HG02763 (cell line): ENCODE results near the gene PBX4.
"Not testable (repeated sequence)": the region's sequence is repeated elsewhere in the genome, so short reads cannot be mapped to it uniquely, and the experiment has no call there.

Experiments
- ATAC-seq: cut with Tn5 transposase; IDR thresholded peaks from one replicate; pipeline ENCODE4 v1.9.1; 2021; ENCODE audit warnings: mild to moderate bottlenecking, moderate library complexity; ENCODE audit not compliant: unreplicated experiment

PBX4 gene, protein sequence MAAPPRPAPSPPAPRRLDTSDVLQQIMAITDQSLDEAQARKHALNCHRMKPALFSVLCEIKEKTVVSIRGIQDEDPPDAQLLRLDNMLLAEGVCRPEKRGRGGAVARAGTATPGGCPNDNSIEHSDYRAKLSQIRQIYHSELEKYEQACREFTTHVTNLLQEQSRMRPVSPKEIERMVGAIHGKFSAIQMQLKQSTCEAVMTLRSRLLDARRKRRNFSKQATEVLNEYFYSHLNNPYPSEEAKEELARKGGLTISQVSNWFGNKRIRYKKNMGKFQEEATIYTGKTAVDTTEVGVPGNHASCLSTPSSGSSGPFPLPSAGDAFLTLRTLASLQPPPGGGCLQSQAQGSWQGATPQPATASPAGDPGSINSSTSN

DNA sequence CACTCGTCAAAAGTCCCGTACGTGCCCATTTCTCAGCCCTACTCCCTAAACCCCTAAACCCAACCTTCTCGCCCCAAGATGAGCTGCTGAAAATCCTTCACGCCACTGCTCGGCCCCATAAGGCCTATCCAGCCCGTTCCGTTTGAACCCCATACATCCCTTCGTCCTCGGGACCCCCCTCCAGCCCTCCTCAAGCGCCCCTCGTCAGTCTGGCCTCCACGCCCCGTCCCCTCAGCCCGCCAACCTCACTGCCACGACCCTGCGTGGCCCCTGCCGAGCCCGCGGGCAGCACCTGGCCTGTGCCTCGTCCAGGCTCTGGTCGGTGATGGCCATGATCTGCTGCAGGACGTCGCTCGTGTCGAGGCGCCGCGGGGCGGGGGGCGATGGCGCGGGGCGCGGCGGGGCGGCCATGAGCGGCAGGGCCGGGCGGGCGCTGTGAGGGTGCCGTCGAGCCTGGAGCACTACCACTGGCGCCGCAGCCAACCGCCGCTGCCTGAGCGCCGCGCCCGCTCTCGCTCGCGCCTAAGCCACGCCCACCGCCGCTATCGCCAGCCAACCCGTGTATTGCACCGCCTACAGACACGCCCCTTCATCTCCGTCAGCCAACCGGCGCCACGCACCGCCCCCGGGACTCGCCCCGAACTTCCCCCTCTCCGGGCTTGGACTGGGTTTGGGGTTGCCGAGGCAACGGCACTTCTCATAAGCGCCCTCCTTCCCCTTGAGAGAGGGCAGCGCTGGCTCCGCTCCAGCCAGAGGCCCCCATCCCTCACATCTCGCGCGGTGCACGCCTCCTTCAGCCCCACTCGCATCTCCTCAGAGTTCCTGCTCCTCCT lies at the start of gene PBX4:
PBX4 (minus strand) TSS at position 469 of the 833 bp plus-strand sequence; CDS start at position 411, 58 bp downstream.
- peak; percentile 89 for ATAC-seq

DNA sequence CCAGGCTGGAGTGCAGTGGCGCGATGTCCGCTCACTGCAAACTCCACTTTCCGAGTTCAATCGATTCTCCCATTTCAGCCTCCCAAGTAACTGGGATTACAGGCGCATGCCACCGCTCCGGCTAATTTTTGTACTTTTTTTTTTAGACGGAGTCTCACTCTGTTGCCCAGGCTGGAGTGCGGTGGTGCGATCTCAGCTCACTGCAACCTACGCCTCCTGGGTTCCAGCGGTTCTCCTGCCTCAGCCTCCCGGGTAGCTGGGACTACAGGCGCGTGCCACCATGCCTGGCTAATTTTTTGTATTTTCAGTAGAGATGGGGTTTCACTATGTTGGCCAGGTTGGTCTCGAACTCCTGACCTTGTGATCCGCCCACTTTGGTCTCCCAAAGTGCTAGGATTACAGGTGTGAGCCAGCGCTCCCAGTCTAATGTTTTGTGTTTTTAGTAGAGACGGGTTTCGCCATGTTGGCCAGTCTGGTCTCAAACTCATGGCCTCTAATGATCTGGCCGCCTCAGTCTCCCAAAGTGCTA lies 47.0 kb upstream of the PBX4 start:
- not testable (repeated sequence) for ATAC-seq

DNA sequence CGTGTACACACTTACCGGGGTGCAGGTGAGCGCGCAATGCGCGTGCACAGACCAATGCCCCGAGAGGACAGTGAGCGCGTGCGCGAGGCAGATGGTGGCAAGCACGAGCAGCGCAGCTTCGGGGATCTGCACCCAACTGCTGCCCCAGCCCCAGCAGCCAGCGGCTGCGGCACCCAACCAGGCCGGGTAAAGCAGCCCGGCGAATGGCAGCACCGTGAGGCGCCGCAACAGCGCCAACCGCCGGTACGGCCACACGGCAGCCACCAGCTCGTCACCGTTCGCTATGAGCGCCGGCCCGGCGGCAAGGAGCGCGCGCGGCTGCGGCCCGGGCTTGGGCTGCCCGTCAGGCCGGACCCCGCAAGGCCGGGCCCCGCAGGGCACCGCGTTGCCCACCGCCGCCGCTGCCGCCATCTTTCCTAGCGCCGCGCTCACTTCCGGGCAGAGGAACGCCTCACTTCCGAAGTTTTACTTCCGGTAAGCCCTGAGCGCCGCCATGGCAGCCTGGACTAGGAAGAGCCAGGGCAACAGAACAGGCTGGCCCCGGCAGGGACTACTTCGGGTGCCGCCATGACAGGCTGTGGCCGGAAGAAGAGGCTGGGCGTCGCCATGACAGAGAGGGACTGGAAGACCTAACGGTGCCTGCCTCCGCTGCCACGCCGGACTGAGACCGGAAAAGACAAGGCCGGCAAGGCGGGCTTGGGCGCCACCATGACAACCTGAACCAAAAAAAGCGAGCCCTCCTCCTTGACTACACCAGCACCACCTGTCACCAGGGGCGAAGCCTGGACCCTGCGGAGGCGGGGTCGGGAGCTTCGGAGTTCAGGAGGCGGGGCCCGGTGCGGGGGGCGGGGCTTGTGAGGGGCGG lies 45.0 kb upstream of the PBX4 start, which contains the start of gene ATP13A1:
ATP13A1 (minus strand) TSS at position 421 of the 865 bp plus-strand sequence; CDS start at position 411, 10 bp downstream.
- ATAC-seq, result peak; percentile 74

DNA sequence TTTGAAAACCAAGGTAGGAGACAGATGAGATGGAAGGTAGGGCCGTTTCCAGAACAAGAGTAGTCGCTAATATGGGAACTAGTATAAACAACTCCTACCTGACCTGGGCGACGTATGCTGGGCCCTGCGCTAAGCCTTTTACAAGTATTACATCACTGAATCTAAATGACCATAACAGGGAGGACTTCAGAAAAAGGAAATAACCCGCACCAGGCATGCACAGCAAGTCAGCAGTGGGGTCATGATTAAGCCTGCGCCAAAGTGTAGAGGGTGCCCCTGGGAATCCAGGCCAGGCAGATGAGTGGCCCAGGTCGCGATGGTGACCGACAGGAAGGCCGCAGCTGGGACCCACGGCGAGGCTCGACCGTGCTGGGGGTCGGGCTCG lies 44.4 kb upstream of the PBX4 start:
- peak; percentile 4 for ATAC-seq

DNA sequence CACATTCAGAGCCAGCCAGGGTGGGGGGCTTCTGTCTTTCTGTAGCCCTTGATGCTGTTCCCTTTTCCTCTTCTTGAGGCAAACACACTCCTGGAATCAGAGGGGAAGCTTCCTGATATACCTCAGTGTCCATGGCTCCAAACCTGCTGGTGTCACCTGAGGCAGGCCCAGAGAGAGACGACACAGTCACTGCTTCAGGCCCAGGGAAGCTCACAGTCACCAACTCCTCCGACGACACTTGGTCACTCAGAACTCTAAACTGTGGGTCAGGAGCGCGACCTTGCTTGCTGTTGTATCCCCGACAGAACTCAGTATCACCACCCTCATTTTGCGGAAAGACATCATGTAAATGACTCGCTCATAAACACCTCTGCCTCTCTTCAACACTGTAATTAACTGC lies 43.9 kb upstream of the PBX4 start:
- no peak for ATAC-seq

DNA sequence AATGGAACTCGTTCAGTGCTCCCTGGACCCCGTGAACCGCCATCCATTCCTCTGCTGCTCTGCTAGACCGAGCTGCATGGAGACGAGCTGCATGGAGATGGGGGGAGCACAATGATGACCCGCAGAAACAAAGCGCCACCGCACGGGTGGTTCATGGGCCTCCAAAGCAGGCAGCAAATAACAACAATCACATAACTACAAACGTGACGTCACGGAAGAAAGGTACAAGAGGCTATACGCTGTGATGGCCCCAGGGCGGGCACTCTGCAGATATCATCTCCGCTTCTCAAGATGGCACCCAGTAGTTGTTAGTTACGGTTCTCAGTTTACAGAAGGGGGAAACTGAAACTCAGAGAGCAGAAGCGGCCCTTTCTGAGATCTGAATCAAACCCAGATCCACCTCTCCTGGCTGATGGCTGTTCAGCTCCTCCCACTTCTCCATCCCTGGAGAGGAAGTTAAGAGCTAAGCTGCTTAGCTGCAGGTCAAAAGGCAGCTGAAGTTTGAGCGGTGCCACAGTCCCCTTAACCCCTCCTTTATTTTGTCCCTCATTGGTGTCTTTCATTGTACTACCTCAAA lies 43.3 kb upstream of the PBX4 start:
- ATAC-seq, result peak; percentile 24

DNA sequence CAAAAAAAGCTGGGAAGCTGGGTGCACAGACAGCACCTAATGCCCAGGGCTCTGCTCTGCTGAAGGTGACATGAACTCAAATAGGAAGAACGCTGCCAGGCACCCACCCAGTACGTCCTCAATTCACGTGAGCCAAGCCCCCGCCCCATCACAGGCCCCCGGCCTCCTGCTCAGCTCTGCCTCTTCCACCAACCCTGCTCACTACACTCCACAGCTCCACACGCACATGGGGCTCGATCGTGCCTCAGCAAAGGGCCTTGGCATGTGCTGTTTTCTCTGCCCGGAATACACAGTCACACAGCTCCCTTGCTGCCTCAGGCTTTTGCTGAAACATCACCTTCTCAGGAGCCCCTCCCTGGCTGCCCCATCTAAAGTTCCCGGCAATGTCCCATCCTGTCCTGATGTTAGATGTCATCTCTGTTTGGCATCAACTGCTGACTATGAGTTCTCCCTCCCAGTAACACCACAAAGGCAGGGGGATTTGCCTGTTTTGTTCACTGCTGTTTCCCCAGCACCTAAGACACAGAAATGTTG lies 42.7 kb upstream of the PBX4 start:
- ATAC-seq, result no peak

DNA sequence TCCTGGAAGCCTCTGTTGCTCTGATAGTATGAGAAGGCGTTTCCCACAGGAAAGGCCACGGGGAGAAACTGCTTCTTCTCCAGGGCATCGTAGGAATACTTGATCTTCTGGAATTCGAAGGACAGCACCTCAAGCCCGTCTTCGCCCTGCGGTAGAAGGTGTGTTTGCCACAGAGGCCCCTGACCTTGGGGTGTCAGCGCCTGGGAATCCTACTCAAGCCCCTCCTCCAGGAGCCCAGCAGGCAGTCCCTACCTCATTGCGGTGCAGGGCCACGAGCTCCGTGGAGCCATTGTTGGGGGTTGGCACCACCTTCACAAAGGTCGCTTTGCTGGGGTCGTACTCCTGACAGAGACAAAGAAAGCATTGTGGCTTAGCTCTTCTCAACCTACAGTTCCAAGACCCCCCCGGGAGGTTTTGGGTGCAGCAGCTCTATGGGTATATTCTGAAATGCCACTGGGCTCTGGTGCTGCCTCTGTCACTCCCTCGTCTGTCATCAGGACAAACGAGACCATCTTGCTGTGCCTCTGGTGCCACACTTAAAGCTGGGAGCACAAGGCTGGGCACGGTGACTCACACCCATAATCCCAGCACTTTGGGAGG lies 41.3 kb upstream of the PBX4 start:
- ATAC-seq, result no peak

DNA sequence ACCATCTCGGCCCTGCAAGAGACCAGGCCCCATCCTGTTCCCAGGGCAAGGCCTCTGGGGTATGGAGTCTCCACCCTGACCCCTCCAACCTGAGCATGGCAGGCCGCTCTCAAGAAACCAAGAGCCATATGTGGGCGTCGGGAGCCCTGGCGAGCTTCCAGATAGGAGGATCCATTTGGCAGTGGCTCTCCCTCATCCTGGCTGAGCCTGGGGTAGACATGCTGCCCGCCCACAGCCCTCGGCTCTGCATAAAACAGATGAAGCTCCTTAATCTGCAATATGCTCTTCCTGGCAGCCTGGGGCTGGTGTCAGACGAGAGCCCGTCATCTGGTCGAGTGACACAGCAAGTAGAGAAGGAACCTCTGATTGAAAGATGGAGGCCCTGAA lies 38.9 kb upstream of the PBX4 start:
- ATAC-seq, result no peak

DNA sequence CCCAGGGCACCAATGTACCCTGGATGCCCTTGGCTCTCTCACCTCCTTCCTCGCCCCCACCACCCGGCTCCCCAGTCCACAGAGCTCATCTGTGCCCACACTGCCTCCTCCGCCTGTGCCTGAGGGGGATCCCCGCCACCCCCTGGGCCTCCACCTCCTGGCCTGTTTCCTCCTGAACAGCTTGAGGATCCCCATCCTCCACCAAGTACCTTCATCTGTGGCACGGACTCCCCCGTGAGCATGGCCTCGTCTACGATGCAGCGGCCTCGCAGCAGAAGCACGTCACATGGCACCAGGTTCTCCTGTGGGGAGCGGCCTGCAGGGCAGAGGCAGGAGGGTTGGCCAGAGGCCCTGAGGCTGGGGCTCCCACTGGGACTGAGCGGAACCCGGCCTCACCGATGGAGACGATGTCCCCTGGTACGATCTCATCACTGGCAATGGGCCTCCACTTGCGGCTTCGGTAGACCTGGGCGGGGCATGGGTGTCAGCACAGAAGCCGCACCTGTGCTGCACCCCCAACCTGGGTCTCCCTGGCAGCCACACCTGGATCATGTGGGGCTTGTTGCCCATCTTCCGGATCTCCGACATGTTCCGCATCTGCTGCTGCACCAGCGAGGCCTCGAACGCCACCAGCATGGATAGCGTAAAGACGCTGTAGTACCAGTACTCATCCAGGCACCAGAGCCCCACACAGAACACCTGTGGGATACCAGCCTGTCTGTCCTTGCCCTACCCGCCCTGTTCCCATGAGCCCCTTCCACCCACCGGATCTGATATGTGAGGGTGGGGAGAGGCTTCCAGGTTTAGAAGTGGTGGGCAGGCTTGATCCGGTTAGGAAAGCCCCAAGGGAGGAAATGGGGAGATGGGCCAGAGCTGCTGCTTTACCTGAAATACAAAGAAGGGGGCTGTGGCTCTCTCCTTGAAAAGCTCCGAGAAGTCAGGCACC lies 38.2 kb upstream of the PBX4 start:
- no peak for ATAC-seq

DNA sequence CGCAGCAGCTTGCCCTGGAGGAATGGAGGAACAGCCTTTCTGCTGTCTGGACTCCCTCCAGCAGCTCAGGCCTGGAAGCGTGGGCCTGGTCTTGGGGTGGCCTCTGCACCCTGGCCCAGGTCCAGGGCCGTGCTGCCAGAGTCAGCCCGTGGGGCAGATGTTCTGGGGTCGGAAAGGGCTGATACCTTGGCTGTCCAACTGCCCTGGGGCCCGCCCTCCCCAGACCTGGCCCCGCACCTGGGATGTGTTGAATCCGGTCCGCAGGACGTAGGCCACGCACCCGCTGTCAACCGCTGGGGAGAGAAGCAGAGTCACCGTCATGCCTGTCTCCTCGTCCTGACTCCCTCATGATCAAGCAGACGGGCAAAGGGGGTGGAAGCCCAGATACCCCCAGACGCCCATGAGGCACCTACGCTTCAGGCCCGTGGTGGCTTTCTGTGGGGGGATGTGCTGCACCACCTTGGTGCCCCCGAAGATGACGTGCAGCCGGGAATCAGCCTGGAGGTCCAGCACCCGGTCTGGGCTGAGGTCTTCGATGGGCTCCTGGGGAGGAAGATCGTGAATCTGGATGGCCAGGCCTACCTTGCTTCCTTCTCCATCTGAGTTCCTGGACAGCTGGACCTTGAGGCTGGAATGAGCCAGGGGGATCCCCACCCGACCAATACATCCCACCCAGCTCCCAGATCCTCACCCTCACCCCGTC lies 37.3 kb upstream of the PBX4 start:
- ATAC-seq, result no peak

DNA sequence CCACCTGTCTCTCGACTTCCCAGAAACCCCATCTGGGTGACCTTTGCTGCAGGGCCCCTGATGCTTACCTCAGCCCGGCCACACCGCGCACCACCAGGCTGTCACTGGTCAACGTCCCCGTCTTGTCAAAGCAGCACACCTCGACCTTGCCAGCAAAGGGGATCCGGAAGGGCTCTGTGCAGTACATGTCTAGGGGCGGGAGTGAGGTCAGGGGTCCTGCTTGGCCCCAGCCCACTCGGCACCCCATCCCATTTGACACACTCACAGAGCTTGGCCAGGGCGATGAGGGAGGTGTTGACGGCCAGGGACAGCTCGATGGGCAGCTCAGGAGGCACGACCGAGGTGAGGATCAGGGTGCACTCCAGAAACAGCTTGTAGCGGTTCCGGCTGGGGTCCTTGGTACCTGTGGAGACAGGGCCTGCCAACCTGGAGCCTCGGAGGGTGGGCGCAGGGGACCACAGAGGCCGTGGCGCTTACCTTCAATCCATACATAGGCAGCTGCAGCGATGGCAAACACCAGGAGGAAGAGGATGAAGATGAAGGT lies 36.6 kb upstream of the PBX4 start:
- ATAC-seq, result no peak

DNA sequence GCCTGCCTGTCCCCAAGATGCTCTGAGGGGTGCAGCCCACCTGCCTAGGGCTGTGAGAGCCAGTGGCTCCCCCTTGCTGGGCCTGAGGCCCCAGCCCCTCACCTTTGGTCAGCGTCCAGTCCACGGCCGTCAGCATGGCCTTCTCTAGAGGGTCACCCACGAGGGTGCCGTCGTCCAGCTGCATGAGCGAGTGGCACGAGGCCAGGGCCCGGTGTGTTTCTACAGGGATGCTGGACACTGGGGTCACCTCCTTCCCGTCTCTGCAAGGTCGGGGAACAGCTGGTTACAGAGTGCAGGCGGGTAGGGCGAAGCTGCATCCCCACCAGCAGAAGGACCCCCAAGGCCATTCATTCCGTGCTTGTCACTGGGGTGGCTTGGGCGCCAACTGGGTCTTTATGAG lies 36.0 kb upstream of the PBX4 start:
- no peak for ATAC-seq

DNA sequence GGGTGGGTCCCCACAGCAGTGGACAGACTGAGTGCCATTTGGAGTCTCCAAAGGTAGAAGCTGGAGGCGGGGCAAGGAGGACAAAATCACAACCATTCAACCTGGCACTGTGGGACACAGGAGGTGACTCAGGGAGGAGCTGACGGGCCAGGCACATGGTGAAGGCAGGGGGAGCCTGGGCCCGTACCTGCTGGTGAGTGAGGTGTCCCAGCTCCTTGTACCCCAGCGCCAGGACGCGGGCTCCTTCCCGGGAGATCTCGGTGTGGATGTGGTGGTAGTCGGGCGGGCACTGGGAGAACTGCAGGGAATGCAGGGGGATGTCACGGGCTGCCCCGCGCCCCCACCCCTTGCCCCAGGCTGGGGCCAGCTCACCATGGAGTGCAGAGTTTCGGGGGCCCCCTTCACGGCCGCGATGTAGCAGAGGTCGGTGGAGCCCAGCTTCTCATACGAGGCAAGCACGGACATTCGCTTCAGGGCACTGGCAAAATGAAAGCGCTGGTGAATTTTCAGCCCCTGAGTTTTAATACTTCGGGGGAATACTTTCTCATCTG lies 35.2 kb upstream of the PBX4 start:
- no peak for ATAC-seq

DNA sequence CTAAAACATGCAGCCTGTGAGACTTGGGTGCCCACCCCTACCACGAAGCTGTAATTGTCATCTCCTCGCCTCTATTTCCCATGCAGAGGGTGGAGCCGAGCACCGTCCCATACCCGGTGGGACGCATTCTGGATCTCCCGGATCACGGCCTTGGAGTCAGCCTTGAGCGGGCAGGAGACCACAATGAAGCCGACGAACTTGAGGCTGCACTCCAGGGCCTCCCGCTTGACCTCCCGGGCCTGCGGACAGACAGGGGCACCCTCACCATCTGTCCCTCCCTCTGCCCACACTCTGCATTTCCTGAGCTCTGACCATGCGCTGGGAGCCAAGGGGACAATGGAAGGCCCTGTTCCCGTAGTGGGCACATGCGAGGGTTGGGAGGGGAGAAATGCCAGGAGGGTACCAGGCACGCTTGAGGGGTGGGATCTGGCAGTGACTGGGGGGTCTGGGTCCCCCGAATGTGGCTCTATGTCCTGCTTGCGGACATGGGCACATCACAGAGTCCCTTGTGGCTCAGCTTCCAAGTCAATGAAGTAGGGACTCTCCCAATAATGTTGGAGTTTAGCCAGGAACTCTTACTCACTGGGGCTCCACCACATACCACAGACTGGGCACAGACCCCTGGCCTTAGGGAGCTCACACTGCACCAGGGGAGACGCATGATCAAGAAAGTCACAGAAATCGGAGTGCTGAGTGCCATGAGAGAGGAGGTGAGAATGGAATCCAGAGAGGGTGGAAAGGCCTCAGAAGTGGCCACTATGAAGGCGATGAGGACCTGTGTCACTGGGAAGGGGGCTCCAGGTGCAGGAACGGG lies 34.2 kb upstream of the PBX4 start:
- no peak for ATAC-seq

DNA sequence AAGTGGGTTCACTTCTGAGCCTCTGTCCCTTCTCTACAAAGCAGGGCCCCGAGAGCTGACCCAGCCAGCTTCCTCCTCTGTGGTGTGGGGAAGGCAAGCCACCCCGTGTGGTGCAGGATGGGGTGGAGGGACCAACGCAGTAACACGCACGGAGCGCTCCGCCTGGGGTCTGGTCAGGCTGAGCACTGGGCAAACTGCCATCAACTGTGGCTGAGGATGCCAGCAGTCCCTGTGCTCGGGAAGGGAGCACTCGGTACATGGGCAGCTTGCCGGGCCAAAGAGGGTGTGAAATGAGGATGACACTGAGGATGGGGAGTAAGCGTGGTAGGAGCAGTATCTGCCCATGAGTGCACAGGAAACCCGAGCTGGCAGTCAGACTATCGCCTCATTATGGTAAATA lies 32.6 kb upstream of the PBX4 start:
- ATAC-seq, result no peak

DNA sequence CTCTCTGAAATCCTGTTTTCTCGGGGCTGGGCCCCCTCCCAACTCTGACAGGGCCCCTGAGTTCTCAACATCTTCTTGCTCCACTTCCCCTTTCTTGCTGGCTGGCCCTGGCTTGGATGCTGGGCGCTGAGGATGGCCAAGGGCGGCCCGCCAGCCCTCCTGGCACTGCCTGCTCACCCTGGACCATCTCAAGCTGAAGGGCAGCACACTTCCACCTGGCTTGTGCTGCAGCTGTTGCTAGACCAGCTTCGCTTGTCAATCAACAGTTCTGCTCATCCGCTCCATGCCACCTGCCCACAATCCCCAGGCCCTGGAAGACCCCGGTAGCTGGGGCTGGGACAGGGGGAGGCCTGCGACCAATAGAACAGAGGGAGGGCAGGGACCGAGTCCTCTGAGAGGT lies 31.8 kb upstream of the PBX4 start:
- no peak for ATAC-seq
